GM12872 (cell line): ENCODE results near the gene ZNF428.

Source experiments
- TF ChIP-seq, protein P1 (sequence below): IDR thresholded peaks from 3 replicates; pipeline ENCODE4 v1.5.1; 2011; ENCODE audit warnings: low read depth, mild to moderate bottlenecking, low read length, moderate library complexity; ENCODE audit not compliant: insufficient read depth

Gene ZNF428

DNA sequence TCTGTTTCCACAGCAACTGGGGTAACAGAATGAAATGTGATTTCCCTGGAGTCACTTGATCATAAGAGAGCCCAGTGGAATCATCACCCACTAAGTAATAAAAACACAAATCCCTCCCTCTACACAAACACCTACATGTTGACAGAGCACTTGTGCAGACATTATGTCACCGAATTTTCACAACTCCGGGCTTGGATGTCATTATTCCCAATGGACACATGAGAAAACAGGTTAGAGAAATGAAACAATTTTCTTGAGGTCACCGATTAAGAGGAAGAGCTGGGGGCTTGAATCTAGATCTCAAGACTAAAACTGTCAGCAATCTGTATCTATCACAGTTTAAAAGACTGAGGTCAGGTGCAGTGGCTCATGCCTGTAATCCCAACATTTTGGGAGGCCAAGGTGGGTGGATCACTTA is 47.2 kb downstream of the ZNF428 start:
- TF ChIP-seq, protein P1, sequence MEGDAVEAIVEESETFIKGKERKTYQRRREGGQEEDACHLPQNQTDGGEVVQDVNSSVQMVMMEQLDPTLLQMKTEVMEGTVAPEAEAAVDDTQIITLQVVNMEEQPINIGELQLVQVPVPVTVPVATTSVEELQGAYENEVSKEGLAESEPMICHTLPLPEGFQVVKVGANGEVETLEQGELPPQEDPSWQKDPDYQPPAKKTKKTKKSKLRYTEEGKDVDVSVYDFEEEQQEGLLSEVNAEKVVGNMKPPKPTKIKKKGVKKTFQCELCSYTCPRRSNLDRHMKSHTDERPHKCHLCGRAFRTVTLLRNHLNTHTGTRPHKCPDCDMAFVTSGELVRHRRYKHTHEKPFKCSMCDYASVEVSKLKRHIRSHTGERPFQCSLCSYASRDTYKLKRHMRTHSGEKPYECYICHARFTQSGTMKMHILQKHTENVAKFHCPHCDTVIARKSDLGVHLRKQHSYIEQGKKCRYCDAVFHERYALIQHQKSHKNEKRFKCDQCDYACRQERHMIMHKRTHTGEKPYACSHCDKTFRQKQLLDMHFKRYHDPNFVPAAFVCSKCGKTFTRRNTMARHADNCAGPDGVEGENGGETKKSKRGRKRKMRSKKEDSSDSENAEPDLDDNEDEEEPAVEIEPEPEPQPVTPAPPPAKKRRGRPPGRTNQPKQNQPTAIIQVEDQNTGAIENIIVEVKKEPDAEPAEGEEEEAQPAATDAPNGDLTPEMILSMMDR: no peak

DNA sequence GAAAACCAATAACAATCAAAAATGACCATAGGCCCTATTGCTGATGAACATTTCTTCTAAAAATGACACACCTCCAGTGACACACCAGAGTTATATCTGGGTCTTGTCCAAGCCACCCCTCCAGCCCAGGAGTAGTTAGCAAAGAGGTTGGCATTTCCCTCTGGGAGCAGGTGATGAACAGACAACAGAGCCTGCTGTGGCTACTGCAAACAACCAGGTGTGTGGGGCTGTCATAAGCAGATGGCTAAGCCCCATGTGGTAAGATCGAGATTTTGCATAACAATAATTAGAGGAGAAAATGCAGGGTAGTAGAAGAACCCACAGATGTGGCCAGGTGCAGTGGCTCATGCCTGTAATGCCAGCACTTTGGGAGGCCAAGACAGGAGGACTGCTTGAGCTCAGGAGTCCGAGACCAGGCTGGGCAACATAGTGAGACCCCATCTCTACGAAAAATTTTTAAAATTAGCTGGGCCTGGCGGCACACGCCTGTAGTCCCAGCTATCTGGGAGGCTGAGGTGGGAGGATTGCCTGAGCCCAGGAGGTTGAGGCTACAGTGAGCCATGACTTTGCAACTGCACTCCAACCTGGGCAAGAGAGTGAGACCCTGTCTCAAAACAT is 49.1 kb downstream of the ZNF428 start:
- TF ChIP-seq, protein P1: 0 out of 3 replicates have a peak, but pooled peaks have one; percentile 6

DNA sequence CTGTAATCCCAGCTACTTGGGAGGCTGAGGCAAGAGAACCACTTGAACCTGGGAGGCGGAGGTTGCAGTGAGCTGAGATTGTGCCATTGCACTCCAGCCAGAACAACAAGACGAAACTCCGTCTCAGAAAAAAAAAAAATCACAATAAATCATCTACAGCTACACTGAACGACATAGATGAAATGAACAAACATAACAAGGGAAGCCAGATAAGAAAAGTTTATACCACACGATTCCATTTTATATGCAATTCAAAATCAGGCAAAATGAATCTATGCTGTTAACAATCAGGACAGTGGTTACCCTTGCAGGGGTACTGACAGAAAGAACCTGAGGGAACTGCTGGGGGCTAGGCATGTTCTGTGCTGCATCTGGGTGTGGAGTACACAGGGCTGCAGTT is 49.8 kb downstream of the ZNF428 start:
- TF ChIP-seq, protein P1: no peak

DNA sequence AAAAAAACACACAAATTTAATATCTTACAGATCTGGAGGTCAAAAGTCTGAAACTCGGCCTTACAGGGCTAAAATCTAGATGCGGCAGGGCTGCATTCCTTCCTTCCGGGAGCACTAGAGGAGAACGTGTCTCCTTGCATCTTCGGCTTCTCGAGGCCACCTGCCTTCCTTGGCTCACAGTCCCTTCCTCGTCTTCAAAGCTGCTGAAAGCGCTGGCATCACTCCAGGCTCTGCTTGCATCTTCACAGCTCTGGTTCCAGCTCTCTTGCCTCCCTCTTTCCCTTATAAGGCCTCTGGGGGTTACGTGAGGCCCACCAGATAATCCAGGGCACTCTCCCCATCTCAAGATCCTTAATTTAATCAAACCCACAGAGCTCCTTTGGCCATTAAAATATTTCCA is 54.6 kb downstream of the ZNF428 start:
- TF ChIP-seq, protein P1: no peak

DNA sequence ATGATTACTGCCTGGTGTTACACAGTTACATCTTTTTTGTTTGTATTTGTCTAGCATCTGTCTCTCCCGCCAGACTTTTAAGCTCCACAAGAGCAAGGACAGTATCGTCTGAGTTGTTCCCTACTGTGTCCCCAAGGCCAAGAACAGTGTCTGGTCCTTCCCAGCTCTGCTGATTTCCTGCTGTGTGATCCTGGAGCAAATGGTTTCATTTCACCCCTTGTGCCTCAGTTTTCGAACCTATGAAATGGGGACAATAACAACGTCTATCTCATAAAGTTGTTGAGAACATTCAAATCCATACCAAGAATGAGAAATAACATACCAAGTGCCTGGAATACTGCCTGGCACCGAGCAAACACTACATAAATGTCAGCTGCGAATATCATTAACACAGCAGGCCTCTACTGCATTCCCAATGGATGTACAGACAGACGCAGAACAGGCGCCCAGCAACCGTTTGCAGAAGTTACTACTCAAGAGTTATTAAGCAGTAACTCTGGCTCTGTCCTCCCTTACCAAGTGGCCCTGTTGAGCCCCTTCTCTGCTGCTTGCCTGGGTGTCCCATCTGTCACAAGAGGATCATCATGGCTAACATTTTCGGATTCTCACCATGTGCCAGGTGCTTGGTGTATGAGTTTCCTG is 55.5 kb downstream of the ZNF428 start:
- TF ChIP-seq, protein P1: no peak

DNA sequence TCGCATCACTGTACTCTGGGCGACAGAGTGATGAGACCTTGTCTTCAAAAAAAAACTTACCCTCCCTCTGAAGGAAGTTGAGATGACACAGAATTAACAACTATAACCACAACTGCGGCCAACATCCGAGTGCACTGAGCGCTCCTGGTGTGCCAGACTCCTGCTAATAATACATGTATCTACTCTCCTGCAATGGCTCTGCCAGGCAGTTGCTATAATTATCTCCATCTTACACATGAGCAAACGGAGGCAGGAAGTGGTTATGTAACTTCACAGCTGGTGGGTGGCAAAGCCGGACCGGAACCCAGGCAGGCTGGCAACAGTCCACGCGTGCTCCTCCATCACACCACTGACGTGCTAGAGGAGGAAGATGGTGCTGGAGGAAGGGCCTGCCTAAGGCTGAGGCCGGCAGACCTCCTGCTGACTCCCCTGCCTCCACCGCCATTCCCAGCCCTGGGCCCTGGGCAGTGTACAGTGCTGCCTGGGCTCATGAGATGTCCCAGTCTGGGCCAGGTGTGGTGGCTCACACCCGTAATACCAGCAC is 56.7 kb downstream of the ZNF428 start:
- TF ChIP-seq, protein P1: no peak

DNA sequence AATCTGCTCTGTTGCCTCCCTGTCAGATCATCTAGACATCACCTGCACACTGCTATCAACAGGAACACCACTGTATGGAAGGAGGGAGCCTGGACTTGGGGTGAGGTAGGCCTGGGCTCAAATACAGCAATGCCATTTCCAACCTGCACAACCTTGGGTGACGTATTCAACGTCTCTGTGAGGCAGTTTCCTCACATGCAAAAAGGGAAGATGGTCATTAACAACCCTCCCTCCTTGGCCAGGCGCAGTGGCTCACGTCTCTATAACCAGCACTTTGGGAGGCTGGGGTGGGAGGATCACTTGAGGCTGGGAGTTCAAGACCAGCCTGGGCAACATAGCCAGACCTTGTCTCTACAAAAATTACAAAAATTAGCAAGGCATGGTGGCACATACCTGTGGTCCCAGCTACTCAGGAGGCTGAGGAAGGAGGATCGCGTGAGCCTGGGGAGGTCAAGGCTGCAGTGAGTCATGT is 57.2 kb downstream of the ZNF428 start:
- TF ChIP-seq, protein P1: no peak
